Measurements from ENCODE around the gene SH3PXD2A.

- no peak for TF ChIP-seq NR2C2 (CRISPR knock-in tag; IDR thresholded peaks at IDR 0.05)
- no peak for TF ChIP-seq NR2C2 (tag; IDR thresholded peaks at IDR 0.05)
- TF ChIP-seq, protein P1, sequence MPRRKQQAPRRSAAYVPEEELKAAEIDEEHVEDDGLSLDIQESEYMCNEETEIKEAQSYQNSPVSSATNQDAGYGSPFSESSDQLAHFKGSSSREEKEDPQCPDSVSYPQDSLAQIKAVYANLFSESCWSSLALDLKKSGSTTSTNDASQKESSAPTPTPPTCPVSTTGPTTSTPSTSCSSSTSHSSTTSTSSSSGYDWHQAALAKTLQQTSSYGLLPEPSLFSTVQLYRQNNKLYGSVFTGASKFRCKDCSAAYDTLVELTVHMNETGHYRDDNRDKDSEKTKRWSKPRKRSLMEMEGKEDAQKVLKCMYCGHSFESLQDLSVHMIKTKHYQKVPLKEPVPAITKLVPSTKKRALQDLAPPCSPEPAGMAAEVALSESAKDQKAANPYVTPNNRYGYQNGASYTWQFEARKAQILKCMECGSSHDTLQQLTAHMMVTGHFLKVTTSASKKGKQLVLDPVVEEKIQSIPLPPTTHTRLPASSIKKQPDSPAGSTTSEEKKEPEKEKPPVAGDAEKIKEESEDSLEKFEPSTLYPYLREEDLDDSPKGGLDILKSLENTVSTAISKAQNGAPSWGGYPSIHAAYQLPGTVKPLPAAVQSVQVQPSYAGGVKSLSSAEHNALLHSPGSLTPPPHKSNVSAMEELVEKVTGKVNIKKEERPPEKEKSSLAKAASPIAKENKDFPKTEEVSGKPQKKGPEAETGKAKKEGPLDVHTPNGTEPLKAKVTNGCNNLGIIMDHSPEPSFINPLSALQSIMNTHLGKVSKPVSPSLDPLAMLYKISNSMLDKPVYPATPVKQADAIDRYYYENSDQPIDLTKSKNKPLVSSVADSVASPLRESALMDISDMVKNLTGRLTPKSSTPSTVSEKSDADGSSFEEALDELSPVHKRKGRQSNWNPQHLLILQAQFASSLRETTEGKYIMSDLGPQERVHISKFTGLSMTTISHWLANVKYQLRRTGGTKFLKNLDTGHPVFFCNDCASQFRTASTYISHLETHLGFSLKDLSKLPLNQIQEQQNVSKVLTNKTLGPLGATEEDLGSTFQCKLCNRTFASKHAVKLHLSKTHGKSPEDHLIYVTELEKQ (CRISPR knock-in tag; IDR thresholded peaks at IDR 0.05): no peak
- TF ChIP-seq, protein P2, sequence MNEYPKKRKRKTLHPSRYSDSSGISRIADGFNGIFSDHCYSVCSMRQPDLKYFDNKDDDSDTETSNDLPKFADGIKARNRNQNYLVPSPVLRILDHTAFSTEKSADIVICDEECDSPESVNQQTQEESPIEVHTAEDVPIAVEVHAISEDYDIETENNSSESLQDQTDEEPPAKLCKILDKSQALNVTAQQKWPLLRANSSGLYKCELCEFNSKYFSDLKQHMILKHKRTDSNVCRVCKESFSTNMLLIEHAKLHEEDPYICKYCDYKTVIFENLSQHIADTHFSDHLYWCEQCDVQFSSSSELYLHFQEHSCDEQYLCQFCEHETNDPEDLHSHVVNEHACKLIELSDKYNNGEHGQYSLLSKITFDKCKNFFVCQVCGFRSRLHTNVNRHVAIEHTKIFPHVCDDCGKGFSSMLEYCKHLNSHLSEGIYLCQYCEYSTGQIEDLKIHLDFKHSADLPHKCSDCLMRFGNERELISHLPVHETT (CRISPR knock-in tag; conservative IDR thresholded peaks at IDR 0.05 in 1 of 2, IDR thresholded peaks at IDR 0.05 in 1 of 2): no peak
- TF ChIP-seq, protein P3, sequence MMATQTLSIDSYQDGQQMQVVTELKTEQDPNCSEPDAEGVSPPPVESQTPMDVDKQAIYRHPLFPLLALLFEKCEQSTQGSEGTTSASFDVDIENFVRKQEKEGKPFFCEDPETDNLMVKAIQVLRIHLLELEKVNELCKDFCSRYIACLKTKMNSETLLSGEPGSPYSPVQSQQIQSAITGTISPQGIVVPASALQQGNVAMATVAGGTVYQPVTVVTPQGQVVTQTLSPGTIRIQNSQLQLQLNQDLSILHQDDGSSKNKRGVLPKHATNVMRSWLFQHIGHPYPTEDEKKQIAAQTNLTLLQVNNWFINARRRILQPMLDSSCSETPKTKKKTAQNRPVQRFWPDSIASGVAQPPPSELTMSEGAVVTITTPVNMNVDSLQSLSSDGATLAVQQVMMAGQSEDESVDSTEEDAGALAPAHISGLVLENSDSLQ (IDR thresholded peaks at IDR 0.05): no peak
- no peak for TF ChIP-seq HDAC6 (IDR thresholded peaks at IDR 0.05; ENCODE audit: low read depth, low read length)
- TF ChIP-seq, protein P4, sequence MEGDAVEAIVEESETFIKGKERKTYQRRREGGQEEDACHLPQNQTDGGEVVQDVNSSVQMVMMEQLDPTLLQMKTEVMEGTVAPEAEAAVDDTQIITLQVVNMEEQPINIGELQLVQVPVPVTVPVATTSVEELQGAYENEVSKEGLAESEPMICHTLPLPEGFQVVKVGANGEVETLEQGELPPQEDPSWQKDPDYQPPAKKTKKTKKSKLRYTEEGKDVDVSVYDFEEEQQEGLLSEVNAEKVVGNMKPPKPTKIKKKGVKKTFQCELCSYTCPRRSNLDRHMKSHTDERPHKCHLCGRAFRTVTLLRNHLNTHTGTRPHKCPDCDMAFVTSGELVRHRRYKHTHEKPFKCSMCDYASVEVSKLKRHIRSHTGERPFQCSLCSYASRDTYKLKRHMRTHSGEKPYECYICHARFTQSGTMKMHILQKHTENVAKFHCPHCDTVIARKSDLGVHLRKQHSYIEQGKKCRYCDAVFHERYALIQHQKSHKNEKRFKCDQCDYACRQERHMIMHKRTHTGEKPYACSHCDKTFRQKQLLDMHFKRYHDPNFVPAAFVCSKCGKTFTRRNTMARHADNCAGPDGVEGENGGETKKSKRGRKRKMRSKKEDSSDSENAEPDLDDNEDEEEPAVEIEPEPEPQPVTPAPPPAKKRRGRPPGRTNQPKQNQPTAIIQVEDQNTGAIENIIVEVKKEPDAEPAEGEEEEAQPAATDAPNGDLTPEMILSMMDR (IDR thresholded peaks at IDR 0.05 in 2 of 3, conservative IDR thresholded peaks at IDR 0.05 in 1 of 3; ENCODE audit: insufficient read depth in 2 of 3, low read depth in 1 of 3, low read length in 3 of 3): no peak
- TF ChIP-seq CC2D1A (IDR thresholded peaks at IDR 0.05): no peak
- TF ChIP-seq EP300 (IDR thresholded peaks at IDR 0.05; ENCODE audit: low read length): no peak
- TF ChIP-seq ATF3 (IDR thresholded peaks at IDR 0.05): no peak
- no peak for TF ChIP-seq ATF3 (CRISPR knock-in tag; conservative IDR thresholded peaks at IDR 0.05)
- no peak for TF ChIP-seq EGR1 (conservative IDR thresholded peaks at IDR 0.05)
Observed at GRCh38 chr10:103882285-103883007, 27.1 kb upstream of the SH3PXD2A start.

Data from K562 (cell line).